HG03045 (cell line): ENCODE results near the gene SUGCT.

Source experiments
- ATAC-seq: cut with Tn5 transposase; IDR thresholded peaks from one replicate; pipeline ENCODE4 v1.9.1; 2021; ENCODE audit warnings: mild to moderate bottlenecking, moderate library complexity; ENCODE audit not compliant: unreplicated experiment

The SUGCT gene

GRCh38 chr7:40755438-40755837 is 620.6 kb downstream of the SUGCT start:
- no peak for ATAC-seq

DNA sequence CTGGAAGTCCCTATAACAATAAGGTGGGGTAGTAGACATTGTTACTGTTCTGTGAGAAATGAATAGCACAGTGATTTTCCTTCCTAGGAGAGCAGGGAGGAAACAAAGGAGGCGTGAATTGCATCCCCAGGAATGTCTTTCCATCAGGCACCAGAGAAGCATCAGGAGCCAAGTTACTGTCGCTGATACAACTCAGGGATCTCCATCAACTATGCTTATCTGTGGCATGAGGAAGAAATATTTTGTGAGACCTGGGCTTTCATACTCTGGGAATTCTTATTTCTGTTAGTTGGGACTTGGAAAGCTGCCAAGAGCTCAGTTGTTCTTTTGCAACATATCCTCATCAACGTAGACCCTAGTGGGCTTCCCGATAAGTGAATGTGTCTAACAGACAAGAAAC is 622.3 kb downstream of the SUGCT start:
- no peak for ATAC-seq

GRCh38 chr7:40758590-40758989 is 623.8 kb downstream of the SUGCT start:
- no peak for ATAC-seq

GRCh38 chr7:40760293-40760964 is 625.6 kb downstream of the SUGCT start:
- ATAC-seq, result no peak

- no peak for ATAC-seq
These were observed 626.2 kb downstream of the SUGCT start for GRCh38 chr7:40760987-40761386.

DNA sequence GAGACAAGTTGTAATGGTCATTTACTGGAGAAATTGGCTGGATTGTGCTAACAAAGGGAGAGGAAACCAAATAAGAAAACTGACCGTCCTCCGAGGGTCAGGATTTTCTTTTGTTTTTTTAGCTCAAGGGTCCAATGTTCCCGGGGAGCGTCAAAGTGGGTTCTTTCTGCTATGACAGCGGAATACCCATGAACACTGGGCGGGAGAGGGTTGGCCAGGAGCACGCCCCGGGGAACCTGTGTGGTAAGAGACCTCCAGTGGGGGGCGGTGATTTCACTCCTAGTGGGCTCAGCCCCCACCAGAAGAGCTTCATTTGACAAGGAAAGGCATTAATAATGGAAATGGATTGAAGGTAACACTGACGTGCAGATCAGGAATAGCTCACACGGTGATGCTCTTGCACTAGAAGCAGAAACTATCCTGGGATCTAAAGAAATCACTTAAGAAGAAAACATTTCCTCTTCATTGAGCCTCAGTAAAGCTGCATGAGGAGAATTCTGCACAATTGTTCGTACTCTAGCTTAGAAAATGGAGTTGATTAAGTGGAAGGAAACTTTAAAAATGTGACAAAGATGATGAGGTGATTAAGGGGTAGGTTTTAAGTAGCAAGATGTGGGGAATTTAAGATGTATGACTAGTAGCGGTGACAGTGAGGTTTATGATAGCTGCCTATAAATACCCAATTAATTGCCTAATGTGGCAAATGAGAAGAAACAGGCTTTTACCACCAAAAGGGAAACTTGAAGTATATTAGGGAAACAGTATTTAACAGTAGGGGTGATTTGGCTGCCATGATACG is 627.2 kb downstream of the SUGCT start:
- ATAC-seq, result no peak

DNA sequence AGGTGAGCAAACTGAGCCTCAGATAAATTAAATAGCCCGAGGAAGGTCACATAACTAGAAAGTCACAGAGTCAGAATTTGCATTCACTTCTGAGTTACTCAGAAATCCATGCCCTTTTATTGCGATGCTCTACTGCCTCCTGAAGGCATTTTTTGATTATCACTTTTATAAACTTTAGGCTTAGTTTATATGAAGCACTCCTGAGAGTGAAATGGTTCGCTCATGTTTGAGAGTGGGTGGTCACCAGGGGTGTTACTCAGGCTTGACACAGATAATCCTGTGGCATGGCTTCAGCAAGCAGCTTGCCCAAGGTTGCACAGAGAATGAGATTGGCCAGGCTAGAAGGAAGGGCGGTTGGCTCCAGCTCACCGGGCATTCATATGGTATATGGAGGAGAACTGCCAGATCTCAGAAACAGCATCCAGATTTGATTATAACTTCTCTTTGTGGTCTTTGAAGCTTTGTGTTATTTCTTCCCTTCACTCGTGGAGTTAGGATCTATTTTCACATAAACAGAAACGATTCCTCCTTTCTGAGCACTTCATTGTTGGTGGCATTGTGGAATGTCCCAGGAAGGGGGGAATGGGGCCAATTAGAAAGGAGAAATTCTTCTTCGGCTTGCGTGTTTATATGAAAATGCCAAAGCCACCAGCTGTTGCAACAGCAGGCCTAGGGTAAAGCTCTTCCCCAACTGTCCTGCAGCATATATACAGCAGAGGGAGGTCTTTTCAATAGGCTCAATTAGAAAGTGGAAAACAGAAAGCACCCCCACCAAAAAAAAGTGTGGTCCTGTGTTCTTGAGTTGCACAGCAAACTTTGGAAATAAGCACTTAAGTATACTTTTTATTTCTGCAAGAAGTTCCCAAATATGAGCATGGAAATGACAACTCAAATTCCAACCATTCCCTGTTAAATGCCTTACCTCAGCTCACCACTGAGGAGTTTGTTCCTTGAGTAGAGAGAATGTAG is 628.8 kb downstream of the SUGCT start:
- ATAC-seq, result no peak

DNA sequence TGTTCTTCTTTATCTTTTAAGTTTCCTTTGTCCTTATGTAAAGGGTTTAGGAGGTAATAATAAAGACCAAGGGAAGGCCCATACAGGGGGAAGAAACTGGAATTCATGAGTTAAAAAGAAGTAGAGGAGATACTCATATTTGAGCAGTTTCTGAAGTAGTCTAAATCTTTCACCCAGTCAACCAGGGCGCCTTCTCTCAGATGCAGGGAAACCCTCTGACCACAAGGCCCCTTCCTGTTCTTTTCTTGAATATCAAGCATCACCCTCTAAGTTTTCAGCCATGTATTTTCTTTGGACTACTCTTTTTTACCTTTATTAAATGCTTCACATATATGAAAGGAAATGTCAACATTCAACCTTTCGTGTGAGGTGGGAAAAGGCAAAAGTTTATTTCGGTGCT is 630.8 kb downstream of the SUGCT start:
- no peak for ATAC-seq

DNA sequence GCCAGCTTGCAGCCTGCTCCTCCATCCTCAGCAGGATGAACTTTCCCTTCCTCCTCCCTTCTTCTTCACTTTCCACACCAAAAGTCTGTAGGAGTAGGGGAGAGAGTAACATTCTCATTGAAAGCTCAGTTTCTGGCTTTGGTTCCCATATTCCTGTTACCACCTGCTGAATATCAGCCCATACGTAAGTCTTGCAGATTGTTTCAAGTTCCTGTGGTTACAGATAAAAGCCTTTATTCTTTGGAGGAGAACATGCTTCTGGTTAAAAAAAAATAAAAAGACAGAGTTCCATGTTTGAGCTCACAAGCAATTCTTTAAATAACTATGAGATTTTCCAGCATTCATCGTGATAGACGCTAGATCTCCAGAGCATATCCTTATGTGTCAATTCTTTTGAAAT is 637.3 kb downstream of the SUGCT start:
- ATAC-seq, result no peak

DNA sequence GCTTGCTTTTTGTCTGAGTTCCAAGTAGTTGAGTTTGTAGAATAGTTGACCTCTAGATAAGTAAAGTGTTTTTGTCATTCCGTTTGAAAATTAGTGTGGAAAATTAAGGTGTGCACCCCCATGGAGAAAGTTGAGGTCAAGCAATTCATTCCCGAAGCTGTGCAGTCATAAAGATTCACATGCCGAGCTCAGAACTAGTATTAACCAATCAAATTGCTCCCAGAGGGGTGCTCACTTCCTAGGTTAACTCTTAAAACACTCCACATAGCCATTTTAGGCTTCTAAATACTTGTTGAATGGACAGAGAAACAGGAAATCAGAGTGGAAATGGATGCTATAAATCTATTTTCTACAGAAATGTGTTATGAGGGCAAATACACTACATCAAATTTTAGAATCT is 638.9 kb downstream of the SUGCT start:
- no peak for ATAC-seq

DNA sequence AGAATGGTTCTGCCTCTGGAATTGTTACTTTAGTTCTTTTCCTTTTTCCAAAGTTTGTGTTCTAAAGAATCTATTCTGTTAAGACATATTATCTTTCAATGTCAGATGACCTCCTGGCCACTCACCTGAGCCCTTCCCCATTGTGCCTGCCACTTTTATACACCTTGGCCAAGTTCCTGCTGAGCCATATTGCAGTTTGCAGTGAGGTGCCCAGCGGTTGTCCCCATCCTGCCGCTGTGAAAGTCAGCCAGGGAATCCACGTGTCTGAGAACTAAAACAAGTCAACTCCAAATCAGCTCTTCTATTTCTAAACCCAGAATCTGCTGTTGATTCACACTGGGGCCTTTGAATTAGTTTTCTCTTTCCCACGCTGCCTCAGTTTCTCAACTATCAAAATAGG is 641.1 kb downstream of the SUGCT start:
- no peak for ATAC-seq

- ATAC-seq, result no peak
These were observed 643.0 kb downstream of the SUGCT start for GRCh38 chr7:40777730-40778312.

DNA sequence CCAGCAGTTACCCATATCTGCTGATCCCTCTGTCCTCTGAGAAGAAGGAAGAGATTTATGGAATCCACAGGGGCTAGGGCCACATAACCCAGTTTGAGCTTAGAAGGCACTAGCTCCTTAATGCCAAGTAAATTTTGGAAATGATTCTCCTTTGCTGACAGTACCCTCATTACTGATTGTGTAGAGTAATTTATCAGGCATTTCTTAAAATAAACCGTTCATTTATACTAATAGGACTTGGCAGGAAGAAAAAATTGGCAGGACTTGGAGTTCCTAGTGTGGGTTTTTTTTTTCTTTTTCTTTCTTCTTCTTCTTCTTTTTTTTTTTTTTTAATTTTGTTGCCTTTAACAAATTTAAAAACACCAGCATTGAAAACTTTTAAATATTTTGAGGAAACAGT is 645.7 kb downstream of the SUGCT start:
- no peak for ATAC-seq

GRCh38 chr7:40782836-40783235 is 648.0 kb downstream of the SUGCT start:
- ATAC-seq, result no peak

- no peak for ATAC-seq
These were observed 649.4 kb downstream of the SUGCT start for GRCh38 chr7:40784176-40784575.

GRCh38 chr7:40786909-40787308 is 652.1 kb downstream of the SUGCT start:
- no peak for ATAC-seq

DNA sequence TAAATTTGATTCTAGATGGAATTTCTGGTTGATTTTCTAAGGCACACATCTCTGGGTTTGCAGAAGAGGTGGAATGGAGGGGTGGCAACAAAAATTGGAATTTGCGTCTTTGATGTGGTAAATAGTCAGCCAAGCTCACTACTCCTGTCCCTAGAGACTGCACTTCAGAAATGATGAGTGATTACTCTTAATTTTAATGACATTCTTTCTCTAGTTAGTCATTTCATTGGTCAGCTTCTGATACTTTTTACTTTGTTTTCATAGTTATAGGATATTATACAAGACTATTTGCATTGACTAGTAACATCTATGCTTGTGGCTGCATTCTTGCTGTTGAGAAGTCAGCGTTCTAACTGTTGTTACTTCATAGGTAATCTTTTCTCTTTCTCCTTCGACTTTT is 658.3 kb downstream of the SUGCT start:
- no peak for ATAC-seq

DNA sequence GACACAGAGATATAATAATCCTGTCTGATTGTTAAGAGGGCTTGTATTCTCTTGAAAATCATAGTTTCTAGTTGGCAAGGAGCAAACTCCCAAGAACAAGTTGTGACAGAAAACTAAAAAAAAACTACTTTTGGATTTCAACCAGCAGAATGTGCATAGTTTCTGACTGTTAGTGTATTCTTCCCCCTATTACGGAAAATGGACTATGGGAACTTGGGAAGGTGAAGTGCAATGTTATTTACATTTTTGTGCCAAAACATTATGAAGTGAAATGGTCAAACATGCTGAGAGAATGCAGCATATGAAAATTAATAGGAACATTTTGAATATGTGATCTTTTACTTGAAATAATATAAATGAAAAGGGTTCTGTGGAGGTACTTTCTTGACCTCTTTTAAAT is 660.8 kb downstream of the SUGCT start:
- ATAC-seq, result no peak

- ATAC-seq, result no peak
These were observed 661.9 kb downstream of the SUGCT start for GRCh38 chr7:40796723-40797122.

DNA sequence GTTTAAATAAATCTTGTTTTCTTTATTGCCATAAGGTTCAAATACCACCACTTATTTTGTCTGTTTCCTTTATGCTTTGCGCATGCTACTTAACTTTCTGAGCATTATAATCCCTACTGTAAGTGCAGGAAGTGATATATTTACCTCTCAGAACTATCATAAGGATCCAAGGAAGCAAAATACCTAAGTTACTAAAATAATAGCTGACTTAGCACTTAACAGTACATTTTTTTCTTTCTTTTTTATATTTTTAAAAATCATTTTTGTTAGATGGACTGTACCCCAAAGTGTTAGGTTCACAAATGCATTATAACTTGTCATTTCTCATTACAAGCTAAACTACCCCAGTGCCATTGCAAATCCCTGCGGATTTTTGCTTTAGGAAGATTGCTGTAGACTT is 663.8 kb downstream of the SUGCT start:
- no peak for ATAC-seq
